Coronary artery (tissue), 2 donors: Measurements from ENCODE around the gene MKNK2.
"Not testable (repeated sequence)": the region's sequence is repeated elsewhere in the genome, so short reads cannot be mapped to it uniquely, and the experiment has no call there.

Experiments used
- DNase-seq: peaks from one replicate; pipeline ENCODE4 v3.0.0-alpha.2; 2017; ENCODE audit warnings: low spot score
- H3K27ac ChIP-seq, 2 donors: fragments of 200-600 bp; sonication (generic); one replicate each; pipeline ENCODE4 v1.5.1; 2016 to 2019
- H3K4me3 ChIP-seq: fragments of 200-600 bp; sonication (generic); 2 replicates; pipeline ENCODE4 v1.5.1; 2016; ENCODE audit warnings: mild to moderate bottlenecking, moderate library complexity
- CTCF ChIP-seq: fragments of 200-600 bp; sonication (generic); IDR thresholded peaks from one replicate; pipeline ENCODE4 v1.5.1; 2019; ENCODE audit warnings: antibody characterized with exemption

Gene MKNK2

DNA sequence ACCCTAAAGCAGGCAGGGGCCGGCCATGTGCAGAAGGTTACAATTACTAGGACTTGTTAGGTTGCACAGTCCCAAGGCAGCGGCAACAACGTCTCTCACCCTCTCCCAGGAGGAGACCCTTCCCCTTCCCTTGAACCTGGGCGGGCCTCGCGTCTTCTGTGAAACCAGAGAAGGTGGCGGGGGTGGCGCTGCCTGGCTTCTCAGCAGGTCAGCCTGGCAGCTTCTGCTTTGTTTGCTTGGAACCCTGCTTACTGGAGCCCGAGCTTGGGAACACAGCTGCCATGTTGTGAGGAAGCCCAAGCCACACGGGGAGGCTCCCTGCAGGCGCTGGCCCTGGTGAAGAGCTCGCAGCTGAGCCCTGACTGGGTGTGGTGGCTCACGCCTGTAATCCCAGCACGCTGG is 15.5 kb downstream of the MKNK2 start:
- no peak for DNase-seq
- no peak for TF ChIP-seq CTCF
- Histone ChIP-seq H3K27ac (no peak overlapping the region), H3K4me3 (no peak overlapping the region)

DNA sequence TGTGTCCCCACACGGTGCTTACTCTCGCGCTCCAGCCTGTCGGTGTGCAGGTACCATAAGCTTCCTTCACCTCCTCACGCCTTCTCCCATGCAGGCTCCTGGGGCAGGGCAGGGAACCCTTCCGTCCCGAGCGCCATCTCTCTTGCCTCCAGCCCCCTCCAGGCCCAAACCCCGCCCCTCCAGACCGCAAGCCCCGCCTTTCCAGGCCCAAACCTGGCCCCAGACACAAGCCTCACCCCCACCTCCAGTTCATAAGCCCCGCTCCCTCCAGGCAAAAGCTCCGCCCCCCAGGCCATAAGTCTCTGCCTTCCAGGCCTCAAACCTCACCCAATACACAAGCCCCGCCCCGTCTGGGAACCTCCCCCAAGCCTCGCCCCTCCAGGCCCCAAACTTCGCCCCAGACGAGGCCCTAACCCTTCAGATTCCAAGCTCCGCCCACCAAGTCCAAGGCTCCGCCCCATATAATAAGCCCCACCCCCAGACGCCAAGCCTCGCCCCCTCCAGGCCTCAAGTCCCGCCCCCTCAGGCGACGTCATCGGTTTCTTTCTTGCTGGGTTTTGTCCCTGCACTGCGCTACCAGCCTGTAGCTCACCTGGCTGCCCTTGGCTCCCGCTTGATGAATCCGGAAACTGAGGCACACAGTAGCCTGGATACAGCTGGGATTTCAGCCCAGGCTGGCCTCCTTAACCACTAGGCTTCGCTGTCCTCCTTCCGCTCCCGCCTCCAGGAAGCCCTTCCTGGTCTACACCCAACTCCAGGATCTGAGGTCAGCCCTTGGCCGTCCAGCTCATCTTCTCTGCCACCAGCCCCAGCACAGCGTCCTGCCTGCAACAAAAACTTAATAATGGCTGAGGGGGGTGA is 16.1 kb downstream of the MKNK2 start:
- H3K4me3 ChIP-seq: no peak overlapping the region
- H3K27ac ChIP-seq: peak overlapping the region in 1 of 2 donors; percentile 16
- TF ChIP-seq CTCF: no peak
- no peak for DNase-seq

DNA sequence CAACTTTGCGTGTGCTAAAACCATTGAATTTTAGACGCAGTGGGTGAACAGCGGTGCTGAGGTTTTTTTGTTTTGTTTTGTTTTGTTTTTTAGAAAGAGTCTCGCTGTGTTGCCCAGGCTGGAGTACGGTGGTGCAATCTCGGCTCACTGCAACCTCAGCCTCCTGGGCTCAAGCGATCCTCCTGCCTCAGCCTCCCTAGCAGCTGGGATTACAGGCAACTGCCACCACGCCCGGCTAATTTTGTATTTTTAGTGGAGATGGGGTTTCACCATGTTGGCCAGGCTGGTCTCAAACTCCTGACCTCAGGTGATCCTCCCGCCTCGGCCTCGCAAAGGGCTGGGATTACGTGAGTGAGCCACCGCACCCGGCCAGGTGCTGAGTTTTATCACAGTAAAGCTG is 16.8 kb downstream of the MKNK2 start:
- not testable (repeated sequence) for H3K4me3 ChIP-seq, DNase-seq
- H3K27ac ChIP-seq: peak overlapping the region in 1 of 2 donors; percentile 5

- Histone ChIP-seq H3K27ac (peak overlapping the region in 1 of 2 donors; percentile 94), H3K4me3 (no peak overlapping the region)
- no peak for TF ChIP-seq CTCF
- no peak for DNase-seq
Measured at GRCh38 chr19:2033825-2034159, 17.3 kb downstream of the MKNK2 start.

GRCh38 chr19:2033115-2033824 is 17.8 kb downstream of the MKNK2 start:
- DNase-seq: no peak
- no peak for TF ChIP-seq CTCF
- peak overlapping the region; percentile 89 to 94 for H3K27ac ChIP-seq
- H3K4me3 ChIP-seq: no peak overlapping the region

GRCh38 chr19:2032296-2032941 is 18.6 kb downstream of the MKNK2 start:
- H3K27ac ChIP-seq: peak overlapping the region; percentile 89 to 94
- no peak for TF ChIP-seq CTCF
- DNase-seq: peak; percentile 99
- peak overlapping the region; percentile 52 for H3K4me3 ChIP-seq

DNA sequence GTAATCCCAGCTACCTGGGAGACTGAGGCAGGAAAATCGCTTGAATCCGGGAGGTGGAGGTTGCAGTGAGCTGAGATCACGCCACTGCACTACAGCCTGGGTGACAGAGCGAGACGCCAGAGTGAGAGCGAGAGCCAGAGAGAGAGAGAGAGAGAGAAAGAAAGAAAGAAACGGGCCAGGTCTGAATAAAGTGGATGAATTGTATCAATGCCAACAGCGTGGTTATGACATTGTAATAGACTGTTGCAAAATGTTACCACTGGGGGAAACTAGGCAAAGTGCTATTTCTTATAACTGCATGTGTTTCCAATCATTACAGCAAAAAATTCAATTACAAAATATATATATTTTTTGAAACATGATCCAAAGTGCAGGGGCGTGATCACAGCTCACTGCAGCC is 23.7 kb downstream of the MKNK2 start:
- TF ChIP-seq CTCF: no peak
- no peak for DNase-seq
- Histone ChIP-seq H3K4me3 (no peak overlapping the region), H3K27ac (peak overlapping the region in 1 of 2 donors; percentile 68)
